Astrocyte (in vitro differentiated cells and primary cell): Measurements from ENCODE around the gene SBF2. TPM values are rescaled to one million over a fixed set of nuclear protein-coding genes. Genes with fewer than 3 reads are reported as not detected.
"Not testable (repeated sequence)": the region's sequence is repeated elsewhere in the genome, so short reads cannot be mapped to it uniquely, and the experiment has no call there.

ENCODE experiments used
- DNase-seq: peaks from one replicate; pipeline ENCODE4 v3.0.0-alpha.2; 2010; ENCODE audit warnings: low read depth
- FAIRE-seq: peaks from 2 replicates; lab custom pipeline; 2011; peaks lifted over from hg19 to GRCh38; lab: Jason Lieb, UNC
- H2AFZ ChIP-seq: 2 replicates; pipeline ENCODE4 v1.6.0; 2012; ENCODE audit warnings: low read depth, low read length, inconsistent platforms
- H3K27ac ChIP-seq: 2 replicates; pipeline ENCODE4 v1.5.1; 2011; ENCODE audit warnings: low read depth, low read length, inconsistent platforms
- H3K27me3 ChIP-seq: 2 replicates; pipeline ENCODE4 v1.6.0; 2011; ENCODE audit warnings: low read length, inconsistent platforms; ENCODE audit not compliant: insufficient read depth
- H3K36me3 ChIP-seq: 2 replicates; pipeline ENCODE4 v1.5.1; 2011; ENCODE audit warnings: low read length, inconsistent platforms; ENCODE audit not compliant: insufficient read depth
- H3K4me1 ChIP-seq: 2 replicates; pipeline ENCODE4 v1.5.1; 2011; ENCODE audit warnings: low read length, inconsistent platforms; ENCODE audit not compliant: insufficient read depth
- H3K4me2 ChIP-seq: 2 replicates; pipeline ENCODE4 v1.6.0; 2012; ENCODE audit warnings: low read length, inconsistent platforms
- H3K4me3 ChIP-seq: 2 replicates; pipeline ENCODE4 v1.5.1; 2011; ENCODE audit warnings: low read depth, mild to moderate bottlenecking, low read length, inconsistent platforms; ENCODE audit not compliant: insufficient read depth
- H3K79me2 ChIP-seq: 2 replicates; pipeline ENCODE4 v1.6.0; 2012; ENCODE audit warnings: mild to moderate bottlenecking, low read length, inconsistent platforms; ENCODE audit not compliant: insufficient read depth
- H3K9ac ChIP-seq: 2 replicates; pipeline ENCODE4 v1.6.0; 2012; ENCODE audit warnings: mild to moderate bottlenecking, low read length, inconsistent platforms
- H3K9me3 ChIP-seq: 2 replicates; pipeline ENCODE4 v1.5.1; 2012; ENCODE audit warnings: low read depth, mild to moderate bottlenecking, low read length, inconsistent platforms; ENCODE audit not compliant: insufficient read depth
- H4K20me1 ChIP-seq: 2 replicates; pipeline ENCODE4 v1.6.0; 2012; ENCODE audit warnings: low read length, inconsistent platforms; ENCODE audit not compliant: insufficient read depth
- H3K27ac Mint-ChIP-seq: one replicate; pipeline ENCODE4 v1.8.0; 2021; ENCODE audit warnings: mild to moderate bottlenecking, mixed read lengths; ENCODE audit not compliant: unreplicated experiment
- H3K27me3 Mint-ChIP-seq: one replicate; pipeline ENCODE4 v1.8.0; 2021; ENCODE audit warnings: low read depth, mixed read lengths; ENCODE audit not compliant: unreplicated experiment
- H3K36me3 Mint-ChIP-seq: one replicate; pipeline ENCODE4 v1.8.0; 2021; ENCODE audit warnings: low read depth, mixed read lengths; ENCODE audit not compliant: unreplicated experiment
- H3K4me1 Mint-ChIP-seq: one replicate; pipeline ENCODE4 v1.8.0; 2021; ENCODE audit warnings: low read depth, mixed read lengths; ENCODE audit not compliant: unreplicated experiment
- H3K4me3 Mint-ChIP-seq: one replicate; pipeline ENCODE4 v1.8.0; 2021; ENCODE audit warnings: mild to moderate bottlenecking, moderate library complexity, mixed read lengths; ENCODE audit not compliant: unreplicated experiment
- H3K9me3 Mint-ChIP-seq: one replicate; pipeline ENCODE4 v1.8.0; 2021; ENCODE audit warnings: mild to moderate bottlenecking, mixed read lengths; ENCODE audit not compliant: unreplicated experiment
- CTCF ChIP-seq: IDR thresholded peaks from 2 replicates; pipeline ENCODE4 v1.5.1; 2011; ENCODE audit warnings: low read depth, mild to moderate bottlenecking, inconsistent platforms, low read length, moderate library complexity; ENCODE audit not compliant: insufficient read depth
- EZH2 ChIP-seq: IDR thresholded peaks from 2 replicates; pipeline ENCODE4 v1.6.1; 2012; ENCODE audit warnings: mild to moderate bottlenecking, low read length, inconsistent platforms; ENCODE audit not compliant: insufficient read depth
- total RNA-seq: library from RNA; stranded (reverse); gene quantifications from 2 replicates; pipeline ENCODE4 v1.2.1, GENCODE V29; 2021

Gene SBF2
- total RNA-seq, 1 donor from 2014 or later = 50.0 TPM

DNA sequence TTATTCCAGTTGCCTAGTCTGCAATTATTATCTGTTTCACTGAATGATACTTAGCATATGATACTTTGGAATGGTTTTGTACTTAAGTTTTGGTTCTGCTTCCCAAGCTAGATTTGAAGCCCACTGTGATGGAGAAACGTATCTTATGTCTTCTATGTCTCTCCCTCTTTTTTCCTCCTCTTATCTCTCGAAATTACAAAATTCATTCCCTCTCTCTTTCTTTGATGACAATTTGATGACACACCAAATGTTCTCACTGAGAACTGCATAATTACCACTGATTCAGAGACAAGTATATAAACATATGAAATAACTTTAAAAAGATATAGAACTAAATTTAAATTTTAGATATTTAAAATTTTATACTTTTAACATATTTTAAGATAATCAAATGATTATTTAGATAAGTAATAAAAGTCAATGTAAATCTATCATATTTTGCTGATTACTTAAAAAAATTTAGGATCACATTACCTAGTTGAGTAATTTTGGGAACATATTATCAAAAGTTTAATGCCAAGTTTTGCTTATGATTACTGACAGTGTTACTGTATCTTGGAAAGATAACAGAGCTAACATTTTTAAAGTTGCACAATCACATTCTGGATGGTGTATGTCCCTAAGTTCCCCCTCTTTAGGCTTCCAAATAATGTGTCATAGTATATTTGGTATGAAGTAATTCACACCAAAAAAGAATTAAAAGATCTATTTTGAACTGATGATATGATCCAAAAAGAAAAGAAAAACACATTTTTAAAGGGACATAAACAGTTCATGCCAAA lies 255.3 kb downstream of the SBF2 start:
- Histone ChIP-seq H3K79me2 (no peaks in the 10 kb centered on the region), H2AFZ (no peak overlapping the region), H3K4me2 (no peak overlapping the region), H3K36me3 (no peaks in the 10 kb centered on the region), H3K27me3 (no peaks in the 10 kb centered on the region), H4K20me1 (no peaks in the 10 kb centered on the region), H3K4me1 (no peaks in the 10 kb centered on the region), H3K27ac (no peak overlapping the region), H3K9me3 (no peaks in the 10 kb centered on the region), H3K4me3 (no peak overlapping the region), H3K9ac (no peak overlapping the region)
- Mint-ChIP-seq H3K4me1 (no peaks in the 10 kb centered on the region), H3K36me3 (peaks cover 6% of the 10 kb centered on the region), H3K4me3 (no peak overlapping the region), H3K27me3 (no peaks in the 10 kb centered on the region), H3K27ac (no peak overlapping the region), H3K9me3 (peaks cover 3% of the 10 kb centered on the region)
- peak; percentile 59 for FAIRE-seq
- TF ChIP-seq EZH2 = no peak
- TF ChIP-seq CTCF = no peak
- peak; percentile 24 for DNase-seq

- DNase-seq, H3K9ac ChIP-seq, H3K4me2 ChIP-seq, H3K27me3 ChIP-seq, H2AFZ ChIP-seq, H3K4me1 Mint-ChIP-seq, H3K79me2 ChIP-seq, H3K9me3 ChIP-seq, H3K27ac ChIP-seq, H3K4me1 ChIP-seq, H3K4me3 ChIP-seq, FAIRE-seq, H3K9me3 Mint-ChIP-seq, H3K4me3 Mint-ChIP-seq, H3K27me3 Mint-ChIP-seq, H3K36me3 ChIP-seq, H3K36me3 Mint-ChIP-seq, H3K27ac Mint-ChIP-seq, H4K20me1 ChIP-seq: not testable (repeated sequence)
Measured at GRCh38 chr11:10035932-10036331, 258.1 kb downstream of the SBF2 start.

DNA sequence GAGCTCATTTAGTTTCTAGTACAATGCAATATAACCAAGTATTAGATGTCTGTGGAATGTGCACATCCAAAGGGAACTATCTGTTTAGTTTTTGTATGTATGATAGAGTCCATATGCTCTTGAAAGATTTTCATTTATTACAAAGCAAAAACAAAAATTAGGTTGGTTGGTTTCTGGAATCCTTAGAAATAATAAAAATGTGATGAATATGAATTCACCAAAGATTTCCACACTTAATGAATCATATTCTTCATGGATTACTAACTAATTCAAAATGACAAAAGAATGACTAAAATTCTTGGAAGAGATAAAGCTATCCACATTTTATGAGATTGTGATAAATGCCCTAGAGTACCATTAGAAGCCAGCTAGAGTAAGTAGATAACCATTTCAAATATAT lies 261.1 kb downstream of the SBF2 start:
- no peaks in the 10 kb centered on the region for H3K9me3 ChIP-seq
- H2AFZ ChIP-seq = no peak overlapping the region
- no peaks in the 10 kb centered on the region for H3K27me3 ChIP-seq
- no peaks in the 10 kb centered on the region for H3K36me3 ChIP-seq
- no peaks in the 10 kb centered on the region for H3K79me2 ChIP-seq
- no peak overlapping the region for H3K4me2 ChIP-seq
- Mint-ChIP-seq H3K27ac (no peak overlapping the region), H3K27me3 (no peaks in the 10 kb centered on the region), H3K9me3 (peaks cover 2% of the 10 kb centered on the region), H3K36me3 (peaks cover 3% of the 10 kb centered on the region), H3K4me1 (peaks cover 4% of the 10 kb centered on the region), H3K4me3 (no peak overlapping the region)
- peak; percentile 46 for DNase-seq
- FAIRE-seq = peak; percentile 45
- TF ChIP-seq EZH2 (no peak), CTCF (no peak)
- no peak overlapping the region for H3K27ac ChIP-seq
- H4K20me1 ChIP-seq = no peaks in the 10 kb centered on the region
- H3K9ac ChIP-seq = no peak overlapping the region
- H3K4me1 ChIP-seq = no peaks in the 10 kb centered on the region
- H3K4me3 ChIP-seq = no peak overlapping the region
